H9 (cell line): ENCODE results near the gene SLC4A2. TPM values are rescaled to one million over a fixed set of nuclear protein-coding genes. Genes with fewer than 3 reads are reported as not detected.

Experiments used
- DNase-seq: peaks from one replicate; pipeline ENCODE4 v3.0.0-alpha.2; 2017
- H2AFZ ChIP-seq: one replicate; pipeline ENCODE4 v1.6.1; 2013; ENCODE audit warnings: mild to moderate bottlenecking, low read length, control low read depth, moderate library complexity
- H2AK5ac ChIP-seq: 2 replicates; pipeline ENCODE4 v1.6.1; 2013; ENCODE audit warnings: low read length, control low read depth, mixed read lengths; ENCODE audit not compliant: insufficient read length
- H2BK120ac ChIP-seq: one replicate; pipeline ENCODE4 v1.6.1; 2013; ENCODE audit warnings: low read depth, mild to moderate bottlenecking, low read length, control low read depth, inconsistent platforms; ENCODE audit not compliant: poor library complexity, severe bottlenecking
- H2BK12ac ChIP-seq: 2 replicates; pipeline ENCODE4 v1.6.1; 2013; ENCODE audit warnings: low read length, control low read depth, mixed read lengths, low read depth; ENCODE audit not compliant: insufficient read length
- H2BK15ac ChIP-seq: 2 replicates; pipeline ENCODE4 v1.6.1; 2013; ENCODE audit warnings: low read depth, low read length, control low read depth
- H2BK20ac ChIP-seq: one replicate; pipeline ENCODE4 v1.6.1; 2013; ENCODE audit warnings: low read depth, mild to moderate bottlenecking, low read length, control low read depth, inconsistent platforms; ENCODE audit not compliant: poor library complexity, severe bottlenecking
- H2BK5ac ChIP-seq: 2 replicates; pipeline ENCODE4 v1.6.1; 2013; ENCODE audit warnings: low read length, control low read depth, mixed read lengths; ENCODE audit not compliant: insufficient read length
- H3K14ac ChIP-seq: 2 replicates; pipeline ENCODE4 v1.6.1; 2013; ENCODE audit warnings: low read length, control low read depth; ENCODE audit not compliant: insufficient read depth
- H3K18ac ChIP-seq: 2 replicates; pipeline ENCODE4 v1.6.1; 2013; ENCODE audit warnings: low read depth, mild to moderate bottlenecking, mixed read lengths, low read length, control low read depth; ENCODE audit not compliant: insufficient read length
- H3K23ac ChIP-seq: 2 replicates; pipeline ENCODE4 v1.6.1; 2013; ENCODE audit warnings: low read length, control low read depth, mixed read lengths, low read depth; ENCODE audit not compliant: insufficient read length
- H3K23me2 ChIP-seq: 2 replicates; pipeline ENCODE4 v1.6.1; 2013; ENCODE audit warnings: low read depth, mild to moderate bottlenecking, mixed read lengths, low read length, control low read depth; ENCODE audit not compliant: insufficient read length, poor library complexity, severe bottlenecking
- H3K27ac ChIP-seq: 2 replicates; pipeline ENCODE4 v1.5.1; 2013; ENCODE audit warnings: low read length, control low read depth, mixed read lengths, low read depth; ENCODE audit not compliant: insufficient read length
- H3K27me3 ChIP-seq: 2 replicates; pipeline ENCODE4 v1.6.1; 2013; ENCODE audit warnings: low read length, control low read depth, inconsistent platforms; ENCODE audit not compliant: insufficient read depth
- H3K4ac ChIP-seq: 2 replicates; pipeline ENCODE4 v1.6.1; 2013; ENCODE audit warnings: low read depth, mild to moderate bottlenecking, control low read depth, inconsistent platforms, low read length, moderate library complexity
- H3K4me1 ChIP-seq: 2 replicates; pipeline ENCODE4 v1.6.1; 2013; ENCODE audit warnings: low read length, control low read depth, inconsistent platforms; ENCODE audit not compliant: insufficient read depth
- H3K4me2 ChIP-seq: 2 replicates; pipeline ENCODE4 v1.6.1; 2013; ENCODE audit warnings: low read length, control low read depth, mixed read lengths; ENCODE audit not compliant: insufficient read length, insufficient read depth
- H3K56ac ChIP-seq: 2 replicates; pipeline ENCODE4 v1.6.1; 2013; ENCODE audit warnings: low read depth, mild to moderate bottlenecking, mixed read lengths, low read length, control low read depth; ENCODE audit not compliant: insufficient read length
- H3K79me1 ChIP-seq: 2 replicates; pipeline ENCODE4 v1.6.1; 2013; ENCODE audit warnings: low read depth, mild to moderate bottlenecking, moderate library complexity, low read length, control low read depth, inconsistent platforms; ENCODE audit not compliant: insufficient read depth, poor library complexity, severe bottlenecking
- H3K79me2 ChIP-seq: 2 replicates; pipeline ENCODE4 v1.6.1; 2013; ENCODE audit warnings: low read length, control low read depth, inconsistent platforms; ENCODE audit not compliant: insufficient read depth
- H3K9ac ChIP-seq: 2 replicates; pipeline ENCODE4 v1.6.1; 2013; ENCODE audit warnings: low read length, control low read depth, mixed read lengths; ENCODE audit not compliant: insufficient read length; ENCODE audit errors: extremely low read depth
- H3K9me3 ChIP-seq: one replicate; pipeline ENCODE4 v1.6.1; 2013; ENCODE audit warnings: low read depth, low read length, inconsistent platforms; ENCODE audit not compliant: control insufficient read depth
- H3T11ph ChIP-seq: one replicate; pipeline ENCODE4 v1.6.1; 2013; ENCODE audit warnings: mild to moderate bottlenecking, low read length, control low read depth, inconsistent platforms
- H4K20me1 ChIP-seq: one replicate; pipeline ENCODE4 v1.6.1; 2013; ENCODE audit not compliant: control insufficient read depth, insufficient read length, insufficient read depth
- H4K5ac ChIP-seq: 2 replicates; pipeline ENCODE4 v1.6.1; 2013; ENCODE audit warnings: low read depth, mild to moderate bottlenecking, mixed read lengths, low read length, control low read depth; ENCODE audit not compliant: insufficient read length
- H4K8ac ChIP-seq: replicated peaks from 2 replicates; pipeline ENCODE4 v1.6.1; 2013; ENCODE audit warnings: low read length, control low read depth, mixed read lengths, low read depth; ENCODE audit not compliant: insufficient read length
- H4K91ac ChIP-seq: 2 replicates; pipeline ENCODE4 v1.6.1; 2013; ENCODE audit warnings: low read depth, mild to moderate bottlenecking, moderate library complexity, mixed read lengths, low read length, control low read depth; ENCODE audit not compliant: insufficient read length
- H3K27ac Mint-ChIP-seq, 3 experiments: 2 replicates in 2 of 3; 3 replicates in 1 of 3; pipeline ENCODE4 v1.8.0; 2020 to 2021; ENCODE audit warnings: mixed read lengths in 3 of 3, mild to moderate bottlenecking in 1 of 3, moderate library complexity in 1 of 3
- H3K27me3 Mint-ChIP-seq: 2 replicates; pipeline ENCODE4 v1.8.0; 2021; ENCODE audit warnings: low read depth, mild to moderate bottlenecking, moderate library complexity, mixed read lengths
- H3K36me3 Mint-ChIP-seq, 3 experiments: 2 replicates in 2 of 3; 3 replicates in 1 of 3; pipeline ENCODE4 v1.8.0; 2020 to 2021; ENCODE audit warnings: low read depth in 3 of 3, mixed read lengths in 3 of 3; ENCODE audit not compliant: insufficient read depth in 1 of 3
- H3K4me1 Mint-ChIP-seq, 2 experiments: 2 replicates each; pipeline ENCODE4 v1.8.0; 2020; ENCODE audit warnings: mixed read lengths in 2 of 2
- H3K4me3 Mint-ChIP-seq, 2 experiments: 2 replicates in 1 of 2; 3 replicates in 1 of 2; pipeline ENCODE4 v1.8.0; 2020 to 2021; ENCODE audit warnings: mild to moderate bottlenecking in 2 of 2, mixed read lengths in 2 of 2, moderate library complexity in 1 of 2
- H3K9me3 Mint-ChIP-seq, 2 experiments: 2 replicates in 1 of 2; 3 replicates in 1 of 2; pipeline ENCODE4 v1.8.0; 2020; ENCODE audit warnings: mild to moderate bottlenecking in 2 of 2, mixed read lengths in 2 of 2, moderate library complexity in 1 of 2
- CTCF ChIP-seq: fragments of 200-600 bp; sonication (generic); conservative IDR thresholded peaks from 3 replicates; pipeline ENCODE4 v1.8.0; 2021; ENCODE audit warnings: antibody characterized with exemption, mild to moderate bottlenecking
- WGBS: extraction: QIAGEN DNeasy Blood & Tissue Kit; methylation state at CpG from one replicate; pipeline ENCODE4 v1.1.7; 2013; ENCODE audit warnings: missing lambda C conversion rate, low lambda C conversion rate, mixed read lengths; ENCODE audit not compliant: insufficient read length; ENCODE audit errors: extremely low coverage; 5-methylcytosine and 5-hydroxymethylcytosine counted together
- total RNA-seq: library from RNA; stranded (reverse); gene quantifications from 2 replicates; pipeline ENCODE4 v1.2.1, GENCODE V29; 2021

Gene SLC4A2
- total RNA-seq, 1 experiment from 2014 or later = 136 TPM

GRCh38 chr7:151115121-151115835, 55.9 kb downstream of the SLC4A2 start:
- no CpG with 5 or more reads among the region's 114 CpGs for WGBS
- peaks cover 14 to 24% (median 16%) of the 10 kb centered on the region in 3 experiments for H3K36me3 Mint-ChIP-seq
- Histone ChIP-seq H3K79me1 (peaks cover 3% of the 10 kb centered on the region), H3K4me2 (peak overlapping the region; percentile 7), H4K20me1 (peaks cover 4% of the 10 kb centered on the region), H3K9ac (no peak overlapping the region), H4K8ac (no peak overlapping the region), H2BK5ac (no peak overlapping the region), H2BK120ac (no peak overlapping the region), H2BK20ac (no peak overlapping the region), H3K79me2 (peaks cover 4% of the 10 kb centered on the region; the same call in 1 of the 2 replicates), H4K5ac (no peak overlapping the region), H3K27ac (no peak overlapping the region), H2AFZ (no peak overlapping the region), H4K91ac (no peak overlapping the region), H3K18ac (no peak overlapping the region), H3K23ac (no peak overlapping the region), H2AK5ac (no peak overlapping the region), H3K56ac (no peak overlapping the region), H3K4me1 (peaks cover 7% of the 10 kb centered on the region; the same call in 1 of the 2 replicates), H3K23me2 (no peaks in the 10 kb centered on the region), H2BK15ac (no peak overlapping the region), H3T11ph (no peak overlapping the region), H3K27me3 (no peaks in the 10 kb centered on the region), H2BK12ac (no peak overlapping the region), H3K9me3 (no peaks in the 10 kb centered on the region), H3K4ac (no peak overlapping the region), H3K14ac (no peak overlapping the region)
- H3K4me1 Mint-ChIP-seq = peaks cover 24 to 26% of the 10 kb centered on the region in 2 experiments
- DNase-seq = no peak
- H3K27me3 Mint-ChIP-seq = peaks cover 6% of the 10 kb centered on the region
- no peaks in the 10 kb centered on the region for H3K9me3 Mint-ChIP-seq
- TF ChIP-seq CTCF = peak; percentile 22; the same call in 2 of the 3 replicates
- peak overlapping the region; percentile 64 to 78 for H3K4me3 Mint-ChIP-seq
- no peak overlapping the region for H3K27ac Mint-ChIP-seq
